Ovary (tissue), 3 donors: Measurements from ENCODE around the gene KRTAP10-2.

Experiments used
- CTCF ChIP-seq, 3 donors: fragments of 450-650 bp in 2 of 3; fragments of 200-600 bp in 1 of 3; IDR thresholded peaks; one replicate each; pipeline versions ENCODE4 v1.5.1 to v1.8.0; 2016 to 2022; ENCODE audit warnings: antibody characterized with exemption in 3 of 3, mild to moderate bottlenecking in 1 of 3
- POLR2A ChIP-seq: fragments of 450-650 bp; IDR thresholded peaks from one replicate; pipeline ENCODE4 v1.6.1; 2017; ENCODE audit warnings: antibody characterized with exemption, mild to moderate bottlenecking, moderate library complexity
- donor health status: DM: no; HTN: no; CAD: no.

GRCh38 chr21:44548381-44548780 lies 2.9 kb downstream of the KRTAP10-2 start:
- TF ChIP-seq POLR2A: no peak
- TF ChIP-seq CTCF (IDR thresholded peaks at IDR 0.05): no peak
